ENCODE measurements around the gene NHSL1. TPM values are rescaled to one million over a fixed set of nuclear protein-coding genes. Genes with fewer than 3 reads are reported as not detected.

NHSL1 gene
- total RNA-seq, 2 experiments from 2014 or later, result 0.06 to 0.08 TPM

GRCh38 chr6:138533667-138534066 lies 34.4 kb upstream of the NHSL1 start:
- ChIA-PET CTCF (interaction anchor here (0.8 kb wide), 1 partner anchor 18 kb away, joined by 3 read pairs; no protein-coding TSS in a partner anchor), POLR2A (no interaction called here)
- intact Hi-C loops (cut with DNase I, micrococcal nuclease), result no loop called here
- TF ChIP-seq, protein P1, sequence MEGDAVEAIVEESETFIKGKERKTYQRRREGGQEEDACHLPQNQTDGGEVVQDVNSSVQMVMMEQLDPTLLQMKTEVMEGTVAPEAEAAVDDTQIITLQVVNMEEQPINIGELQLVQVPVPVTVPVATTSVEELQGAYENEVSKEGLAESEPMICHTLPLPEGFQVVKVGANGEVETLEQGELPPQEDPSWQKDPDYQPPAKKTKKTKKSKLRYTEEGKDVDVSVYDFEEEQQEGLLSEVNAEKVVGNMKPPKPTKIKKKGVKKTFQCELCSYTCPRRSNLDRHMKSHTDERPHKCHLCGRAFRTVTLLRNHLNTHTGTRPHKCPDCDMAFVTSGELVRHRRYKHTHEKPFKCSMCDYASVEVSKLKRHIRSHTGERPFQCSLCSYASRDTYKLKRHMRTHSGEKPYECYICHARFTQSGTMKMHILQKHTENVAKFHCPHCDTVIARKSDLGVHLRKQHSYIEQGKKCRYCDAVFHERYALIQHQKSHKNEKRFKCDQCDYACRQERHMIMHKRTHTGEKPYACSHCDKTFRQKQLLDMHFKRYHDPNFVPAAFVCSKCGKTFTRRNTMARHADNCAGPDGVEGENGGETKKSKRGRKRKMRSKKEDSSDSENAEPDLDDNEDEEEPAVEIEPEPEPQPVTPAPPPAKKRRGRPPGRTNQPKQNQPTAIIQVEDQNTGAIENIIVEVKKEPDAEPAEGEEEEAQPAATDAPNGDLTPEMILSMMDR (IDR thresholded peaks at IDR 0.05), result no peak
- no peak overlapping the region for H3K27ac ChIP-seq (ENCODE audit: low read depth in 1 of 2, low read length in 2 of 2)
- H3K4me3 Mint-ChIP-seq, result no peak overlapping the region
- no peaks in the 10 kb centered on the region for H3K36me3 ChIP-seq (ENCODE audit: insufficient read depth, low read length)
- H3K27me3 ChIP-seq (ENCODE audit: control insufficient read depth in 1 of 2, insufficient read depth in 2 of 2, low read length in 2 of 2), result peaks cover 5 to 12% of the 10 kb centered on the region in 2 experiments
- no peaks in the 10 kb centered on the region for H3K4me1 Mint-ChIP-seq (ENCODE audit: low read depth)
- H3K9me3 ChIP-seq (ENCODE audit: control insufficient read depth in 1 of 2, insufficient read depth in 1 of 2, low read length in 2 of 2), result no peaks in the 10 kb centered on the region
- peaks cover 31% of the 10 kb centered on the region for H3K27me3 Mint-ChIP-seq
- H3K27ac Mint-ChIP-seq, result no peak overlapping the region
- H3K9me3 Mint-ChIP-seq, result no peaks in the 10 kb centered on the region
- DNase-seq, result no peak
- ATAC-seq (ENCODE audit: poor library complexity), result no peak
- H3K36me3 Mint-ChIP-seq (ENCODE audit: low read depth), result no peaks in the 10 kb centered on the region
- no peaks in the 10 kb centered on the region for H3K4me1 ChIP-seq (ENCODE audit: insufficient read depth, low read length)
- H3K4me3 ChIP-seq (ENCODE audit: low read length), result no peak overlapping the region

GRCh38 chr6:138531387-138531786 lies 32.1 kb upstream of the NHSL1 start:
- Mint-ChIP-seq H3K9me3 (no peaks in the 10 kb centered on the region), H3K4me1 (ENCODE audit: low read depth) (no peaks in the 10 kb centered on the region), H3K4me3 (no peak overlapping the region), H3K27me3 (peaks cover 27% of the 10 kb centered on the region), H3K27ac (no peak overlapping the region), H3K36me3 (ENCODE audit: low read depth) (no peaks in the 10 kb centered on the region)
- Histone ChIP-seq H3K9me3 (ENCODE audit: control insufficient read depth in 1 of 2, insufficient read depth in 1 of 2, low read length in 2 of 2) (no peaks in the 10 kb centered on the region), H3K27me3 (ENCODE audit: control insufficient read depth in 1 of 2, insufficient read depth in 2 of 2, low read length in 2 of 2) (peaks cover 5 to 12% of the 10 kb centered on the region in 2 experiments), H3K36me3 (ENCODE audit: insufficient read depth, low read length) (no peaks in the 10 kb centered on the region), H3K27ac (ENCODE audit: low read depth in 1 of 2, low read length in 2 of 2) (no peak overlapping the region), H3K4me3 (ENCODE audit: low read length) (no peak overlapping the region), H3K4me1 (ENCODE audit: insufficient read depth, low read length) (no peaks in the 10 kb centered on the region)
- DNase-seq (no peak), ATAC-seq (ENCODE audit: poor library complexity) (no peak)
- ChIA-PET CTCF (no interaction called here), POLR2A (no interaction called here)
- intact Hi-C loops (cut with DNase I, micrococcal nuclease), result no loop called here
- TF ChIP-seq, protein P1 (IDR thresholded peaks at IDR 0.05), result no peak

DNA sequence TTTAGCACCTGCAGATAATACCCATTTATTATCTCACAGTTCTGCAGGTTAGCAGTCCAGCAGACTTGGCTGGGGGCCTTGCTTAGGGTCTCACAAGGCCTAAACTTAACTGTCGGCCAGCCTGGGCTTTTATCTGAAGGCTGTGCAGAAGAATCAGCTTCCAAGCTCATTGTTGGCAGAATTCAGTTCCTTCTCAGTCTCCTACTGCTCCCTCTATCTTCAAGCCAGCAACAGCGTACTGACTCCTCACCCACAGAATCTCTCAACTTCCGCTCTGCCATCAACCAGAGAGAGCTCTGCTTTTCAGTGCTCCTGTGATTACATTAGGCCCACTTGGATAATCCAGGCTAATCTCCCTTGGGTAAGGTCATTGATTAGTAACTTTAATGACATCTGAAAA lies 30.2 kb upstream of the NHSL1 start:
- intact Hi-C loops (cut with DNase I, micrococcal nuclease), result no loop called here
- POLR2A ChIA-PET, result no interaction called here
- CTCF ChIA-PET, result no interaction called here
- H3K27ac Mint-ChIP-seq, result no peak overlapping the region
- Histone ChIP-seq H3K9me3 (ENCODE audit: control insufficient read depth in 1 of 2, insufficient read depth in 1 of 2, low read length in 2 of 2) (no peaks in the 10 kb centered on the region), H3K4me3 (ENCODE audit: low read length) (no peak overlapping the region), H3K27ac (ENCODE audit: low read depth in 1 of 2, low read length in 2 of 2) (no peak overlapping the region), H3K36me3 (ENCODE audit: insufficient read depth, low read length) (no peaks in the 10 kb centered on the region), H3K4me1 (ENCODE audit: insufficient read depth, low read length) (no peaks in the 10 kb centered on the region), H3K27me3 (ENCODE audit: control insufficient read depth in 1 of 2, insufficient read depth in 2 of 2, low read length in 2 of 2) (peaks cover 8 to 12% of the 10 kb centered on the region in 2 experiments)
- no peak overlapping the region for H3K4me3 Mint-ChIP-seq
- ATAC-seq (ENCODE audit: poor library complexity), result no peak
- TF ChIP-seq, protein P1 (IDR thresholded peaks at IDR 0.05), result no peak
- H3K36me3 Mint-ChIP-seq (ENCODE audit: low read depth), result no peaks in the 10 kb centered on the region
- H3K9me3 Mint-ChIP-seq, result no peaks in the 10 kb centered on the region
- H3K4me1 Mint-ChIP-seq (ENCODE audit: low read depth), result no peaks in the 10 kb centered on the region
- peaks cover 13% of the 10 kb centered on the region for H3K27me3 Mint-ChIP-seq
- no peak for DNase-seq
